Nephron (organoid): ENCODE results near the gene SINHCAF.
"Not testable (repeated sequence)": the region's sequence is repeated elsewhere in the genome, so short reads cannot be mapped to it uniquely, and the experiment has no call there.

Experiments
- H3K27ac Mint-ChIP-seq, 3 experiments: 2 replicates each; pipeline ENCODE4 v1.8.0; 2020; ENCODE audit warnings: mixed read lengths in 3 of 3, mild to moderate bottlenecking in 2 of 3, moderate library complexity in 1 of 3
- H3K27me3 Mint-ChIP-seq: 2 replicates; pipeline ENCODE4 v1.8.0; 2021; ENCODE audit warnings: low read depth, mild to moderate bottlenecking, moderate library complexity, mixed read lengths
- H3K36me3 Mint-ChIP-seq: 2 replicates; pipeline ENCODE4 v1.8.0; 2020; ENCODE audit warnings: low read depth, mixed read lengths
- H3K4me1 Mint-ChIP-seq: 2 replicates; pipeline ENCODE4 v1.8.0; 2020; ENCODE audit warnings: mixed read lengths
- H3K4me3 Mint-ChIP-seq, 3 experiments: 2 replicates each; pipeline ENCODE4 v1.8.0; 2020; ENCODE audit warnings: mild to moderate bottlenecking in 3 of 3, mixed read lengths in 3 of 3, moderate library complexity in 2 of 3
- H3K9me3 Mint-ChIP-seq: 2 replicates; pipeline ENCODE4 v1.8.0; 2020; ENCODE audit warnings: mixed read lengths
- CTCF ChIP-seq, 3 experiments: fragments of 200-600 bp; sonication (generic); IDR thresholded peaks; one replicate each; pipeline ENCODE4 v1.5.0; 2021; ENCODE audit warnings: antibody characterized with exemption in 3 of 3; ENCODE audit not compliant: unreplicated experiment in 3 of 3

The SINHCAF gene

GRCh38 chr12:31245822-31246469, 80.0 kb downstream of the SINHCAF start:
- H3K36me3 Mint-ChIP-seq, result no peaks in the 10 kb centered on the region
- H3K9me3 Mint-ChIP-seq, result no peaks in the 10 kb centered on the region
- TF ChIP-seq CTCF (IDR thresholded peaks at IDR 0.05; ENCODE audit: unreplicated experiment in 3 of 3), result peak; percentile 18 to 30 (median 27)
- H3K27me3 Mint-ChIP-seq, result peaks cover 11% of the 10 kb centered on the region
- no peak overlapping the region for H3K4me3 Mint-ChIP-seq
- H3K27ac Mint-ChIP-seq, result no peak overlapping the region
- H3K4me1 Mint-ChIP-seq, result no peaks in the 10 kb centered on the region

- not testable (repeated sequence) for H3K36me3 Mint-ChIP-seq, H3K9me3 Mint-ChIP-seq, H3K4me3 Mint-ChIP-seq, H3K4me1 Mint-ChIP-seq, H3K27ac Mint-ChIP-seq
- peaks cover 22% of the 10 kb centered on the region for H3K27me3 Mint-ChIP-seq
These were observed 83.5 kb downstream of the SINHCAF start for GRCh38 chr12:31242418-31242817.

GRCh38 chr12:31238764-31239387, 87.1 kb downstream of the SINHCAF start:
- Mint-ChIP-seq H3K4me3 (peak overlapping the region in 1 of 3 experiments; percentile 39), H3K4me1 (peaks cover 28% of the 10 kb centered on the region), H3K9me3 (no peaks in the 10 kb centered on the region), H3K27ac (peak overlapping the region in 1 of 3 experiments; percentile 57), H3K27me3 (peaks cover 27% of the 10 kb centered on the region), H3K36me3 (no peaks in the 10 kb centered on the region)
- peak; percentile 66 to 70 (median 68) for TF ChIP-seq CTCF (IDR thresholded peaks at IDR 0.05; ENCODE audit: unreplicated experiment in 3 of 3)

GRCh38 chr12:31238333-31238732, 87.6 kb downstream of the SINHCAF start:
- not testable (repeated sequence) for H3K4me3 Mint-ChIP-seq, H3K9me3 Mint-ChIP-seq, H3K27ac Mint-ChIP-seq, H3K36me3 Mint-ChIP-seq
- Mint-ChIP-seq H3K27me3 (peaks cover 27% of the 10 kb centered on the region), H3K4me1 (peaks cover 28% of the 10 kb centered on the region)

GRCh38 chr12:31236998-31237637, 88.8 kb downstream of the SINHCAF start:
- H3K4me1 Mint-ChIP-seq, result peaks cover 28% of the 10 kb centered on the region
- no peaks in the 10 kb centered on the region for H3K36me3 Mint-ChIP-seq
- no peak overlapping the region for H3K27ac Mint-ChIP-seq
- H3K9me3 Mint-ChIP-seq, result no peaks in the 10 kb centered on the region
- no peak for TF ChIP-seq CTCF (IDR thresholded peaks at IDR 0.05; ENCODE audit: unreplicated experiment in 3 of 3)
- H3K4me3 Mint-ChIP-seq, result no peak overlapping the region
- H3K27me3 Mint-ChIP-seq, result peaks cover 30% of the 10 kb centered on the region

- Mint-ChIP-seq H3K4me1 (peaks cover 28% of the 10 kb centered on the region), H3K27me3 (peaks cover 31% of the 10 kb centered on the region), H3K4me3 (no peak overlapping the region), H3K27ac (peak overlapping the region in 2 of 3 experiments; percentile 33 to 47), H3K36me3 (no peaks in the 10 kb centered on the region), H3K9me3 (peaks cover 7% of the 10 kb centered on the region)
- no peak for TF ChIP-seq CTCF (IDR thresholded peaks at IDR 0.05; ENCODE audit: unreplicated experiment in 3 of 3)
These were observed 90.0 kb downstream of the SINHCAF start for GRCh38 chr12:31235868-31236395.
